Brain microvascular endothelial cell (primary cell): ENCODE measurements around the gene VTI1A.
"Not testable (repeated sequence)": the region's sequence is repeated elsewhere in the genome, so short reads cannot be mapped to it uniquely, and the experiment has no call there.

Experiments used
- DNase-seq: peaks from one replicate; pipeline ENCODE4 v3.0.0-alpha.2; 2020
- H3K27ac ChIP-seq: fragments of 250-450 bp; sonication (Bioruptor Pico); 2 replicates; pipeline ENCODE4 v1.5.1; 2020; ENCODE audit warnings: mild to moderate bottlenecking, moderate library complexity
- H3K27me3 ChIP-seq: fragments of 250-450 bp; sonication (Bioruptor Pico); replicated peaks from 2 replicates; pipeline ENCODE4 v1.5.1; 2020; ENCODE audit warnings: mild to moderate bottlenecking
- H3K36me3 ChIP-seq: fragments of 250-450 bp; sonication (Bioruptor Pico); replicated peaks from 2 replicates; pipeline ENCODE4 v1.5.1; 2020; ENCODE audit warnings: mild to moderate bottlenecking
- H3K4me3 ChIP-seq: 2 replicates; pipeline ENCODE4 v1.5.1; 2011; ENCODE audit warnings: low read depth, mild to moderate bottlenecking, control low read depth, low read length, moderate library complexity
- in situ Hi-C: cut with HindIII; loops from 2 replicates; pipeline ENCODE4 v1.10.0; 2017; ENCODE audit warnings: low sequenced_read_pairs, low pct_ligation_motif_present
- TF ChIP-seq, protein P1 (sequence below): IDR thresholded peaks from 2 replicates; pipeline ENCODE4 v1.5.1; 2011; ENCODE audit warnings: low read depth, mild to moderate bottlenecking, moderate library complexity, low read length, control low read depth, inconsistent platforms; ENCODE audit errors: missing control alignments

VTI1A gene

GRCh38 chr10:112724404-112724991 is 277.5 kb downstream of the VTI1A start:
- H3K27ac ChIP-seq, result no peak overlapping the region
- no peaks in the 10 kb centered on the region for H3K27me3 ChIP-seq
- no peak overlapping the region for H3K4me3 ChIP-seq
- H3K36me3 ChIP-seq, result no peaks in the 10 kb centered on the region
- DNase-seq, result no peak
- in situ Hi-C loops, result no loop called here
- TF ChIP-seq, protein P1, sequence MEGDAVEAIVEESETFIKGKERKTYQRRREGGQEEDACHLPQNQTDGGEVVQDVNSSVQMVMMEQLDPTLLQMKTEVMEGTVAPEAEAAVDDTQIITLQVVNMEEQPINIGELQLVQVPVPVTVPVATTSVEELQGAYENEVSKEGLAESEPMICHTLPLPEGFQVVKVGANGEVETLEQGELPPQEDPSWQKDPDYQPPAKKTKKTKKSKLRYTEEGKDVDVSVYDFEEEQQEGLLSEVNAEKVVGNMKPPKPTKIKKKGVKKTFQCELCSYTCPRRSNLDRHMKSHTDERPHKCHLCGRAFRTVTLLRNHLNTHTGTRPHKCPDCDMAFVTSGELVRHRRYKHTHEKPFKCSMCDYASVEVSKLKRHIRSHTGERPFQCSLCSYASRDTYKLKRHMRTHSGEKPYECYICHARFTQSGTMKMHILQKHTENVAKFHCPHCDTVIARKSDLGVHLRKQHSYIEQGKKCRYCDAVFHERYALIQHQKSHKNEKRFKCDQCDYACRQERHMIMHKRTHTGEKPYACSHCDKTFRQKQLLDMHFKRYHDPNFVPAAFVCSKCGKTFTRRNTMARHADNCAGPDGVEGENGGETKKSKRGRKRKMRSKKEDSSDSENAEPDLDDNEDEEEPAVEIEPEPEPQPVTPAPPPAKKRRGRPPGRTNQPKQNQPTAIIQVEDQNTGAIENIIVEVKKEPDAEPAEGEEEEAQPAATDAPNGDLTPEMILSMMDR, result no peak

DNA sequence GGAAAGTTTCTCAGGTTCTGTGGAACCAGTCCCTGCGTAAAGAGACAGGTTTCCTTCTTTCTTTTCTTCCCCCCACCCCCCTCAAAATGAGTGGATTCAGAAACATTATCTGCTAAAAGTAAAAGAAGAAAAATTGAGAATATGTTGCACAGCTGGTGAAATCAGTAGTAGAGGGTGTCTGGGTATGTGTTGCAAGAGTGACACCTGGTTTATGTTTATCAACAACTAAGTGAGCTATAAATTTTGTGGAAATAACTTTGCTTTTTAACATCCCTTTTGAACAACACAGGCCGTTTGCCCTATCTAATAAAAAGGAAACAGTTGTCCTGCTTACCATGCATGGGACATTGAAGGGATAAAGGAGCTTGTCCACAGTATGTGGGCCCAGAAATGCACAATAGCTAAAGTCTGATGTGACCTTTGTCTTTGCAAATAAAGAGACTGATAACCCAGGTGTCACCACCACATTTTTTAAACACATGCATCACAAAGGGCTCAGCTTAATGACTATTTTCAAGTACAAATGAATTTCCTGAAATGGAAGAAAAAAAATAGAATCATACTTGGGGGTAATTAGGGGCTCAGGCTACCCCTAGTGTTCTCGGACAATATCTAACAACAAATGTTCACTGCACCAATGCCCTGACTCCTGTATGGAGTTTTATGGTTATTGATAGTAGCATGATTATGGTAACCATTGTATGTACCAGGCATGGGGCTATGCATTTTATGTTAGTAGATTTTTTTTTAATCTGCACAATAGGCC is 281.3 kb downstream of the VTI1A start:
- no peak overlapping the region for H3K4me3 ChIP-seq
- in situ Hi-C loops, result no loop called here
- TF ChIP-seq, protein P1, result no peak
- no peak for DNase-seq
- H3K27me3 ChIP-seq, result no peaks in the 10 kb centered on the region
- no peaks in the 10 kb centered on the region for H3K36me3 ChIP-seq
- no peak overlapping the region for H3K27ac ChIP-seq

- TF ChIP-seq, protein P1, result no peak
Measured at GRCh38 chr10:112728997-112729396, 282.0 kb downstream of the VTI1A start.

GRCh38 chr10:112731450-112731849 is 284.4 kb downstream of the VTI1A start:
- H3K27ac ChIP-seq, result not testable (repeated sequence)

More at GRCh38 chr10:112728997-112729396, 282.0 kb downstream of the VTI1A start:
- no peak overlapping the region for H3K27ac ChIP-seq
- in situ Hi-C loops, result no loop called here
- no peaks in the 10 kb centered on the region for H3K27me3 ChIP-seq
- no peak overlapping the region for H3K4me3 ChIP-seq
- no peak for DNase-seq
- H3K36me3 ChIP-seq, result no peaks in the 10 kb centered on the region

GRCh38 chr10:112732277-112732921 is 285.4 kb downstream of the VTI1A start:
- Histone ChIP-seq H3K27ac (no peak overlapping the region), H3K4me3 (no peak overlapping the region), H3K27me3 (no peaks in the 10 kb centered on the region), H3K36me3 (no peaks in the 10 kb centered on the region)
- in situ Hi-C loops, result no loop called here
- DNase-seq, result no peak
- TF ChIP-seq, protein P1, result no peak

More at GRCh38 chr10:112731450-112731849, 284.4 kb downstream of the VTI1A start:
- in situ Hi-C loops, H3K4me3 ChIP-seq, H3K36me3 ChIP-seq, DNase-seq, H3K27me3 ChIP-seq: not testable (repeated sequence)

DNA sequence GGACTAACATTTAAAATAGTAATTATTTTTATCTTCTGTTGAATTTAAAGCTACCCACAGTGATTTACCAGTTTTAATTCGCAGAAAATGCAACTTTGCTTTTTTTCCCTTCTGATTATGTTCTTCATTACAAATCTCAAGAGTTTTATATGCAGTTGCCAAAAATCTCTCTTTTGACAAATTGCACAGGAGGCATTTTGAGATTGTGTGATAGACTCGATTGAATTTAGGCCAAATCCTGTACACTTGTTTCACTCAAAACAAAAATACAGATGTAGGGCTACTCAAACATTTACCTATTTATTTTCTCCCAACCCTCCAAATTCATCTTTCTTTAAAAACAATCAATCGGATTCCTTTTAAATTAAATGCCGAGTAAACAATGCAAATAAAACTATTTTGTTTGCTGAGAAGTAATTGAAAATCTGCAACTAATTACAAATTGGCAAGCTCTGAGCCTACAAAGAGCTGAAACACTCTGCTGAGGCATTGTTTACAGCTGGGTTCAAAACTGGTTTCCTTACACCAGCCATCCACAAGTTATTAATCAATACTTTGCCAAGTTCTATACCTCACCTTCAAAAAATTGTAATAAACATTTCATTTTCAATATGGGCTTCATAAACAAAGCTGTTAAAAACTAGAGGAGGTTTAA is 288.2 kb downstream of the VTI1A start:
- no peak for DNase-seq
- H3K36me3 ChIP-seq, result no peaks in the 10 kb centered on the region
- H3K27ac ChIP-seq, result no peak overlapping the region
- no peaks in the 10 kb centered on the region for H3K27me3 ChIP-seq
- in situ Hi-C loops, result no loop called here
- H3K4me3 ChIP-seq, result no peak overlapping the region
- TF ChIP-seq, protein P1, result no peak
